Neural crest cell (in vitro differentiated cells): Measurements from ENCODE around the gene AKT2. TPM values are rescaled to one million over a fixed set of nuclear protein-coding genes. Genes with fewer than 3 reads are reported as not detected.

ENCODE experiments used
- DNase-seq: peaks from one replicate; pipeline ENCODE4 v3.0.0; 2021; ENCODE audit warnings: low read depth, mixed read lengths, low spot score
- H3K27ac Mint-ChIP-seq: one replicate; pipeline ENCODE4 v1.8.0; 2021; ENCODE audit warnings: mild to moderate bottlenecking, mixed read lengths; ENCODE audit not compliant: unreplicated experiment
- H3K27me3 Mint-ChIP-seq: 2 replicates; pipeline ENCODE4 v1.8.0; 2021; ENCODE audit warnings: low read depth, mild to moderate bottlenecking, mixed read lengths
- H3K36me3 Mint-ChIP-seq: 2 replicates; pipeline ENCODE4 v1.8.0; 2021; ENCODE audit warnings: low read depth, mild to moderate bottlenecking, mixed read lengths
- H3K4me1 Mint-ChIP-seq: 2 replicates; pipeline ENCODE4 v1.8.0; 2021; ENCODE audit warnings: mixed read lengths
- H3K4me3 Mint-ChIP-seq: one replicate; pipeline ENCODE4 v1.8.0; 2021; ENCODE audit warnings: mild to moderate bottlenecking, mixed read lengths
- H3K9me3 Mint-ChIP-seq: 2 replicates; pipeline ENCODE4 v1.8.0; 2021; ENCODE audit warnings: mixed read lengths
- total RNA-seq: library from RNA; stranded (reverse); gene quantifications from 2 replicates; pipeline ENCODE4 v1.2.1, GENCODE V29; 2021
- TF ChIP-seq, protein P1 (sequence below): fragments of 200-600 bp; sonication (generic); conservative IDR thresholded peaks from 2 replicates; pipeline ENCODE4 v1.5.0; 2021; ENCODE audit warnings: antibody characterized with exemption, mild to moderate bottlenecking

The AKT2 gene
- total RNA-seq, 1 donor from 2014 or later, result 147 TPM

DNA sequence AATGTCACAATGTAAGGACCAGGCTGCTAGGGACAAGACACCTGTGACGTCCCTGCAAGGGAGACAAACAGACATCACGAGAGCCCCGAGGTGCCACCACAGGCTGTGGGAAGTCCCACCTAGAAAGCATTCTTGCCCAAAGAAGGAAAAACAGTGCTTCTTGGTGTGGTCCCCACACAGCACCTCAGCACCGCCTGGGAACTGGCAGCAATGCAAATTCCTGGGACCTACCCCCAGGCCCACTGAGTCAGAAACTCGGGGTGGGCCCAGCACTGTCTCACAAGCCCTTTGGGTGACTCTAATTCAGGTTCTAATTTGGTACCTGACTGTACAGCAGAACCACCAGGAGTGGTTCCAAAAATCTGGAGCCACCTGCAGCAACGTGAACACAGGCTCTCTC is 44.8 kb downstream of the AKT2 start:
- no peak for DNase-seq

GRCh38 chr19:40239415-40240226 is 45.5 kb downstream of the AKT2 start:
- H3K27me3 Mint-ChIP-seq, result no peaks in the 10 kb centered on the region
- peaks cover 4% of the 10 kb centered on the region for H3K36me3 Mint-ChIP-seq
- no peaks in the 10 kb centered on the region for H3K9me3 Mint-ChIP-seq
- DNase-seq, result no peak
- peaks cover 4% of the 10 kb centered on the region for H3K4me1 Mint-ChIP-seq
- TF ChIP-seq, protein P1, sequence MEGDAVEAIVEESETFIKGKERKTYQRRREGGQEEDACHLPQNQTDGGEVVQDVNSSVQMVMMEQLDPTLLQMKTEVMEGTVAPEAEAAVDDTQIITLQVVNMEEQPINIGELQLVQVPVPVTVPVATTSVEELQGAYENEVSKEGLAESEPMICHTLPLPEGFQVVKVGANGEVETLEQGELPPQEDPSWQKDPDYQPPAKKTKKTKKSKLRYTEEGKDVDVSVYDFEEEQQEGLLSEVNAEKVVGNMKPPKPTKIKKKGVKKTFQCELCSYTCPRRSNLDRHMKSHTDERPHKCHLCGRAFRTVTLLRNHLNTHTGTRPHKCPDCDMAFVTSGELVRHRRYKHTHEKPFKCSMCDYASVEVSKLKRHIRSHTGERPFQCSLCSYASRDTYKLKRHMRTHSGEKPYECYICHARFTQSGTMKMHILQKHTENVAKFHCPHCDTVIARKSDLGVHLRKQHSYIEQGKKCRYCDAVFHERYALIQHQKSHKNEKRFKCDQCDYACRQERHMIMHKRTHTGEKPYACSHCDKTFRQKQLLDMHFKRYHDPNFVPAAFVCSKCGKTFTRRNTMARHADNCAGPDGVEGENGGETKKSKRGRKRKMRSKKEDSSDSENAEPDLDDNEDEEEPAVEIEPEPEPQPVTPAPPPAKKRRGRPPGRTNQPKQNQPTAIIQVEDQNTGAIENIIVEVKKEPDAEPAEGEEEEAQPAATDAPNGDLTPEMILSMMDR, result no peak
- no peak overlapping the region for H3K4me3 Mint-ChIP-seq
- H3K27ac Mint-ChIP-seq, result peak overlapping the region; percentile 19

More for the DNA sequence above, 44.8 kb downstream of the AKT2 start:
- peaks cover 4% of the 10 kb centered on the region for H3K36me3 Mint-ChIP-seq
- TF ChIP-seq, protein P1, result no peak
- H3K9me3 Mint-ChIP-seq, result no peaks in the 10 kb centered on the region
- H3K27me3 Mint-ChIP-seq, result no peaks in the 10 kb centered on the region
- H3K4me1 Mint-ChIP-seq, result peaks cover 11% of the 10 kb centered on the region
- no peak overlapping the region for H3K4me3 Mint-ChIP-seq
- no peak overlapping the region for H3K27ac Mint-ChIP-seq

GRCh38 chr19:40238775-40239174 is 46.4 kb downstream of the AKT2 start:
- no peak for DNase-seq
- H3K36me3 Mint-ChIP-seq, result peaks cover 4% of the 10 kb centered on the region
- no peak overlapping the region for H3K4me3 Mint-ChIP-seq
- TF ChIP-seq, protein P1, result no peak
- no peaks in the 10 kb centered on the region for H3K4me1 Mint-ChIP-seq
- H3K9me3 Mint-ChIP-seq, result no peaks in the 10 kb centered on the region
- no peak overlapping the region for H3K27ac Mint-ChIP-seq
- no peaks in the 10 kb centered on the region for H3K27me3 Mint-ChIP-seq

DNA sequence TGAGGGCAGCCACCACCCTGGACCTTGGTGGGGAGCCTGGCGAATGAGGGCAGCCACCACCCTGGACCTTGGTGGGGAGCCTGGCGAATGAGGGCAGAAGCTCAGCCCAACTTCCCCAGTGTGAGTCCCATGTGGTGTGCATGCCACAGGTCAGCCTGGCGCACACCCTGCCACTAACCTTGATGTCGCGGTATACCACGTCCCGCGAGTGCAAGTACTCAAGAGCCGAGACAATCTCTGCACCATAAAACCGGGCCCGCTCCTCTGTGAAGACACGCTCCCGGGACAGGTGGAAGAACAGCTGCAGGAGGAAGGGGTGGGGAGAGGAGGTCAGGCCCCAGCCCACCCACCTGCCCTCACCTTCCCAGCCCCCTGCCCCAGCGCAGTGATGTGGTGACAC is 47.4 kb downstream of the AKT2 start:
- TF ChIP-seq, protein P1, result no peak
- DNase-seq, result no peak
- Mint-ChIP-seq H3K4me1 (no peaks in the 10 kb centered on the region), H3K27me3 (no peaks in the 10 kb centered on the region), H3K9me3 (no peaks in the 10 kb centered on the region), H3K27ac (no peak overlapping the region), H3K36me3 (peaks cover 4% of the 10 kb centered on the region), H3K4me3 (no peak overlapping the region)

GRCh38 chr19:40236366-40236765 is 48.8 kb downstream of the AKT2 start:
- H3K4me3 Mint-ChIP-seq, result no peak overlapping the region
- H3K4me1 Mint-ChIP-seq, result peaks cover 12% of the 10 kb centered on the region
- DNase-seq, result no peak
- no peak overlapping the region for H3K27ac Mint-ChIP-seq
- no peaks in the 10 kb centered on the region for H3K27me3 Mint-ChIP-seq
- TF ChIP-seq, protein P1, result no peak
- no peaks in the 10 kb centered on the region for H3K9me3 Mint-ChIP-seq
- peaks cover 4% of the 10 kb centered on the region for H3K36me3 Mint-ChIP-seq
